Psoas muscle (tissue), 8 donors: ENCODE data around the gene LBX2. TPM values are rescaled to one million over a fixed set of nuclear protein-coding genes. Genes with fewer than 3 reads are reported as not detected.

ENCODE experiments used
- ATAC-seq, 4 donors: fragments of 200-7000 bp; cut with Tn5 transposase; one replicate each; pipeline ENCODE4 v1.9.1; 2020; ENCODE audit warnings: moderate library complexity in 3 of 4, mild to moderate bottlenecking in 2 of 4
- DNase-seq, 2 donors: peaks; one replicate each; pipeline ENCODE4 v3.0.0-alpha.2; 2020
- H3K27ac ChIP-seq: fragments of 200-600 bp; one replicate; pipeline ENCODE4 v1.8.0; 2022
- H3K27me3 ChIP-seq, 3 donors: fragments of 200-600 bp in 1 of 3; one replicate each; pipeline versions ENCODE4 v1.6.1 to v1.8.0; 2013 to 2022; ENCODE audit warnings: low read length in 2 of 3, mild to moderate bottlenecking in 2 of 3, moderate library complexity in 1 of 3; ENCODE audit not compliant: insufficient read depth in 3 of 3
- H3K36me3 ChIP-seq, 2 donors: fragments of 200-600 bp in 1 of 2; one replicate each; pipeline versions ENCODE4 v1.6.1 to v1.8.0; 2013 to 2022; ENCODE audit warnings: low read depth in 1 of 2, mild to moderate bottlenecking in 1 of 2, moderate library complexity in 1 of 2; ENCODE audit not compliant: insufficient read depth in 1 of 2
- H3K4me1 ChIP-seq: fragments of 200-600 bp; one replicate; pipeline ENCODE4 v1.8.0; 2022
- H3K4me3 ChIP-seq: fragments of 200-600 bp; one replicate; pipeline ENCODE4 v1.8.0; 2022; ENCODE audit warnings: mild to moderate bottlenecking
- H3K9me3 ChIP-seq: fragments of 200-600 bp; one replicate; pipeline ENCODE4 v1.8.0; 2022
- WGBS, 3 donors: extraction: QIAGEN DNeasy Blood & Tissue Kit; methylation state at CpG; one replicate each; pipeline versions ENCODE4 v1.1.6 to v1.1.7; 2013; 5-methylcytosine and 5-hydroxymethylcytosine counted together
- intact Hi-C, 2 donors: fragments of 100-400 bp; cut with DNase I; formaldehyde crosslinking; loops; one replicate each; pipeline versions ENCODE4 v1.11.0 to v1.14.2; 2022
- long read RNA-seq, 2 donors: library from polyadenylated mRNA; unstranded; transcript quantifications; one replicate each; pipeline ENCODE4 v2.0.0, GENCODE V29; 2021
- polyA plus RNA-seq, 3 donors: library from polyadenylated mRNA; stranded (reverse); fragments of 200-250 nt; gene quantifications; one replicate each; pipeline ENCODE4 v1.2.3, GENCODE V29; 2013
- total RNA-seq, 4 donors: library from RNA; stranded (reverse); fragmentation: NEBNext Ultra II Directional in 2 of 4; extraction: Animal tissue kit (Norgen Biotek cat#: 25700) in 2 of 4; gene quantifications; one replicate each; pipeline versions ENCODE4 v1.2.1 to v1.2.4, GENCODE V29; 2021 to 2023
- TF ChIP-seq, protein P1 (sequence below): fragments of 200-600 bp; IDR thresholded peaks from one replicate; pipeline ENCODE4 v1.8.0; 2022; ENCODE audit warnings: antibody characterized with exemption
- donor health status: healthy with polysubstance abuse.
- donor health status: DM: no; HTN: no; CAD: no; lungs with moderate emphysema.
- donor health status: Bipolar disorder and iron deficiency.
- donor health status: healthy.
- donor health status: DM: yes; HTN: yes; CAD: no.
- donor health status: DM: no; HTN: no; CAD: no.
- donor health status: DM: no; HTN: no; CAD: no.
- donor health status: DM: yes; HTN: yes; CAD: no.

Gene LBX2, protein sequence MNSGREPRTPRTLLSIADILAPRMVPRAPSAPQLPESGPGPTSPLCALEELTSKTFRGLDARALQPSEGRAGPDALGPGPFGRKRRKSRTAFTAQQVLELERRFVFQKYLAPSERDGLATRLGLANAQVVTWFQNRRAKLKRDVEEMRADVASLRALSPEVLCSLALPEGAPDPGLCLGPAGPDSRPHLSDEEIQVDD
- total RNA-seq (under 1 TPM in 2 of 4 donors, not detected in 2; 0.15 to 0.36 TPM), polyA plus RNA-seq (under 1 TPM; 0.14 to 0.68 (median 0.26) TPM)
- long read RNA-seq, donor 1, partial matches to known transcripts: 0 of 1 reads
- long read RNA-seq, donor 1, other reads (novel, unspliced or antisense): 1 of 1 reads
- long read RNA-seq, donor 2: 0 reads

DNA sequence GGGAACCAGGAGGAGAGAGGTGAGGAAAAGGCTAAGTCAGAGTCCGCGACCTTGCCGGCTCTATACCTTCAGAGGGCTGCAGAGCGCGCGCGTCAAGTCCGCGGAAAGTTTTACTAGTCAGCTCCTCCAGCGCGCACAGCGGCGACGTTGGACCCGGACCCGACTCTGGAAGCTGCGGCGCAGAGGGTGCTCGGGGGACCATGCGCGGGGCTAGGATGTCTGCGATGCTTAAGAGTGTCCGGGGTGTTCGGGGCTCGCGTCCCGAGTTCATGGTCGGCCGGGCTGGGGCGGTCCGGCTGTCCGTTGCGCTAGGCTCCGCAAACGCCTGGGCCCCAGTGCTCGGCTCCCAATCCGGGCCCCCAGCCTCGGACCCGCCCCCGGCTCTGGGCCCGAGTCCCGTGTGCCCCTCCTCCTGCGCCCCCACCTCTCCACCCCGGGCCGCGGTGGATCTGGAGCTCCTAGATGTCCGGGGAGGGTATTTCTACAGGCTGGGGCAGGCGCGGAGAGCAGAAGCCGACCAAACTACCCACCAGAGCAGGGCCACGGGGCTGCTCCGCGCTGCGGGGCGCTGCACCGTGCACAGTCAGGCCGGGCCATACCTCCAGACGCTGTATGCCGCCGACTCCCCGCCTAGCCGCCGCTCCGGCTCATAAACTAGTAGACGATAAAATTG is at the start of gene LBX2:
Gene LBX2 (minus strand): TSS at position 337 of the 673 bp plus-strand sequence. CDS start 66 bp downstream, at position 271.
- intact Hi-C loops: no loop called here
- Histone ChIP-seq H3K27ac (no peak within 1 kb of the TSS), H3K36me3 (peaks cover 0 to 2% of the 10 kb centered on the region in 2 donors), H3K4me1 (peaks cover 23% of the 10 kb centered on the region), H3K9me3 (no peaks in the 10 kb centered on the region), H3K4me3 (peak within 1 kb of the TSS; percentile 59), H3K27me3 (peaks cover 0 to 72% (median 32%) of the 10 kb centered on the region in 3 donors)
- TF ChIP-seq, protein P1, sequence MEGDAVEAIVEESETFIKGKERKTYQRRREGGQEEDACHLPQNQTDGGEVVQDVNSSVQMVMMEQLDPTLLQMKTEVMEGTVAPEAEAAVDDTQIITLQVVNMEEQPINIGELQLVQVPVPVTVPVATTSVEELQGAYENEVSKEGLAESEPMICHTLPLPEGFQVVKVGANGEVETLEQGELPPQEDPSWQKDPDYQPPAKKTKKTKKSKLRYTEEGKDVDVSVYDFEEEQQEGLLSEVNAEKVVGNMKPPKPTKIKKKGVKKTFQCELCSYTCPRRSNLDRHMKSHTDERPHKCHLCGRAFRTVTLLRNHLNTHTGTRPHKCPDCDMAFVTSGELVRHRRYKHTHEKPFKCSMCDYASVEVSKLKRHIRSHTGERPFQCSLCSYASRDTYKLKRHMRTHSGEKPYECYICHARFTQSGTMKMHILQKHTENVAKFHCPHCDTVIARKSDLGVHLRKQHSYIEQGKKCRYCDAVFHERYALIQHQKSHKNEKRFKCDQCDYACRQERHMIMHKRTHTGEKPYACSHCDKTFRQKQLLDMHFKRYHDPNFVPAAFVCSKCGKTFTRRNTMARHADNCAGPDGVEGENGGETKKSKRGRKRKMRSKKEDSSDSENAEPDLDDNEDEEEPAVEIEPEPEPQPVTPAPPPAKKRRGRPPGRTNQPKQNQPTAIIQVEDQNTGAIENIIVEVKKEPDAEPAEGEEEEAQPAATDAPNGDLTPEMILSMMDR: no peak
- ATAC-seq (peak in 1 of 4 donors; percentile 14), DNase-seq (no peak)
- 3 to 5% (median 4%) methylated on average over 49 to 65 of the region's 65 CpGs for WGBS, 3 donors

DNA sequence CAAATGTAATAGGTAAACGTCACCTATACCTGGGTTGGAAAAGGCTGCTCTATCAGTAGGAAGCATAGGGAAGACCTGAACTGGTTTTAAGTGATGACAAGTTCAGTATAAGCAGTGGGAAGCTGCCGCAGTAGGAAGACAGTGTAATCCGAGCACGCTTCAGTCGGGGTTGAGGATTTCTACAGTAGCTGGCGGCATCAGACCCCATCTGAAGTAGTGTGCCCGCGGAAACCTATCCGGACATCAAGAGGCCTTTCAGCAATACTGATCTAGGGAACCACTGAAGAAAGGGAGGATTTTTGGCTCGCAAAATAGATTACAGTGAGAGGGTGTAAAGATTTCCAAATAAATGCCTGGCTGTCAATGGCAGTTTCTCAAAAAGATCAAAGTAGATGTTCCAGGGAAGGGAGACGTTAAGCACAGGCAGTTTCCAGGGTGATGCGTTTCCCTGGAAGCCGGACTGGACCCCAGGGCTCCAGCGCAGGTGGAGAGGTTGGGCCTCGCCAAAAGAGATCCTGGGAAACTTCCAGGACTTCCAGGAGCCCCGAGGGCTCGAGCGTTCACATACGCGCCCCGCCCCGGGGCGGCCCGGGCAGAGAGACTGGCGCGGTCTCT is 49.0 kb upstream of the LBX2 start:
- peaks cover 0 to 38% (median 7%) of the 10 kb centered on the region in 3 donors for H3K27me3 ChIP-seq
- DNase-seq: no peak
- TF ChIP-seq, protein P1: no peak
- peak overlapping the region; percentile 68 for H3K4me3 ChIP-seq
- WGBS, 3 donors: 8 to 10% (median 8%) methylated on average over 25 to 26 of the region's 26 CpGs
- ATAC-seq: peak in 1 of 4 donors; percentile 24
- peaks cover 6% of the 10 kb centered on the region for H3K4me1 ChIP-seq
- peak overlapping the region; percentile 60 for H3K27ac ChIP-seq
- intact Hi-C loops: no loop called here
- no peaks in the 10 kb centered on the region for H3K36me3 ChIP-seq
- no peaks in the 10 kb centered on the region for H3K9me3 ChIP-seq

DNA sequence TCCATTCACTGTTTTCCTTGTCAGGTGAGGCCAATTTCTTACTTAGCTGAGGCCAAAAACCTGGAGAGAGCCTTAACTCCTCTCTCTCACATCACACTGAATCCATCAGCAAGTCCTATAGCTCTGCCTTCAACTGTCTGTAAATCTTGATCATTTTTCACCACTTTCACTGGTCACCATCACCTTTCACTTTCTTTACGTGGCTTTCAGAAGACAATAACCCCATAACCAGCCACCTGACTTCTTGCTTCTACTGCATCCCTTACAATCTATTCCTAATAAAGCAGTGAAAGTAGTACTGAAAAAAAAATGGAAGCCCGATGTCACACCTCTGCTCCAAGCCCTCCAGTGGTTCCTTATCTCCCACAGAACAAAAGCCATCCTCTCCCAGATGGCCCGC is 46.6 kb upstream of the LBX2 start:
- peaks cover 0 to 25% (median 4%) of the 10 kb centered on the region in 3 donors for H3K27me3 ChIP-seq
- no peaks in the 10 kb centered on the region for H3K9me3 ChIP-seq
- H3K4me1 ChIP-seq: peaks cover 6% of the 10 kb centered on the region
- no peaks in the 10 kb centered on the region for H3K36me3 ChIP-seq
- H3K4me3 ChIP-seq: no peak overlapping the region
- H3K27ac ChIP-seq: no peak overlapping the region
- 89 to 94% (median 90%) methylated on average over 3 of the region's 3 CpGs for WGBS, 3 donors
- TF ChIP-seq, protein P1: no peak
- intact Hi-C loops: no loop called here
- no peak for DNase-seq
- ATAC-seq: no peak

DNA sequence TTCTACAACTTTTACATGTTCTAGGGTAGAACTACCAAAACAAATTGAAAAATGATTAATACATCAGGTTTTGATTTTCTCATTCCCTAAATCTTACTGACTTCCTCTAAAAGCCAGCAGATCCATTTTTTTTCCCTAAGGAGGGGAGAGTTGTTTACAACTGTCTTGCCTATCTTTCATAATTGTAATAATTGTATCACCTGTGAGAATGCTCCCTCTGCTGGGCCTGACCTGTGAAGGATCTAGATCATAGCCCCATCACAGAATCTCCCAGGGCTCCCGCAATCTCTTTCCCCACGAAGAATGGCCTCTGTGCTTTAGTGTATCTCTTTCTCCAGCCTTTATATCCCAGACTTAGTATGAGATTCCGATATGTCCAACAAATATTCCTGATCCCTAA is 45.2 kb upstream of the LBX2 start:
- ATAC-seq: no peak
- intact Hi-C loops: no loop called here

More for the DNA sequence above, 45.2 kb upstream of the LBX2 start:
- peaks cover 6% of the 10 kb centered on the region for H3K4me1 ChIP-seq
- peaks cover 0 to 16% (median 4%) of the 10 kb centered on the region in 3 donors for H3K27me3 ChIP-seq
- 90 to 92% (median 91%) methylated on average over 3 of the region's 3 CpGs for WGBS, 3 donors
- H3K36me3 ChIP-seq: no peaks in the 10 kb centered on the region
- no peak overlapping the region for H3K4me3 ChIP-seq
- TF ChIP-seq, protein P1: no peak
- no peak overlapping the region for H3K27ac ChIP-seq
- no peak for DNase-seq
- H3K9me3 ChIP-seq: no peaks in the 10 kb centered on the region
